Activated T-helper 1 cell treated with anti-CD3 and anti-CD28 coated beads, Interleukin-12 subunit alpha, Interleukin-12 subunit beta, Interleukin-2, Interleukin-4 antibody, amounts not matched to agents 30 ng/mL and 10 ng/mL and 1 ng/mL, durations not matched to agents 14 hours and 24 hours and 36 hours (primary cell): ENCODE measurements around the gene IPO4. TPM values are rescaled to one million over a fixed set of nuclear protein-coding genes. Genes with fewer than 3 reads are reported as not detected.
"Not testable (repeated sequence)": the region's sequence is repeated elsewhere in the genome, so short reads cannot be mapped to it uniquely, and the experiment has no call there.

Experiments used
- DNase-seq: peaks from one replicate; pipeline ENCODE4 v3.0.0; 2021; ENCODE audit warnings: low spot score
- H3K27ac Mint-ChIP-seq: one replicate; pipeline ENCODE4 v1.8.0; 2021; ENCODE audit warnings: mild to moderate bottlenecking, mixed read lengths
- H3K27me3 Mint-ChIP-seq: one replicate; pipeline ENCODE4 v1.8.0; 2022; ENCODE audit warnings: mild to moderate bottlenecking, moderate library complexity, mixed read lengths; ENCODE audit not compliant: insufficient read depth
- H3K36me3 Mint-ChIP-seq: one replicate; pipeline ENCODE4 v1.8.0; 2021; ENCODE audit warnings: low read depth, mixed read lengths
- H3K4me1 Mint-ChIP-seq: one replicate; pipeline ENCODE4 v1.8.0; 2021; ENCODE audit warnings: low read depth, mixed read lengths
- H3K4me3 Mint-ChIP-seq: one replicate; pipeline ENCODE4 v1.8.0; 2021; ENCODE audit warnings: mild to moderate bottlenecking, moderate library complexity, mixed read lengths
- H3K9me3 Mint-ChIP-seq: one replicate; pipeline ENCODE4 v1.8.0; 2021; ENCODE audit warnings: mixed read lengths
- intact Hi-C: fragments of 100-400 bp; cut with micrococcal nuclease; formaldehyde crosslinking; loops from one replicate; pipeline ENCODE4 v1.15.1; 2024
- total RNA-seq: library from RNA; stranded (reverse); gene quantifications from 2 replicates; pipeline ENCODE4 v1.2.3, GENCODE V29; 2022

IPO4 gene
- total RNA-seq, 1 donor from 2014 or later: 106 TPM

GRCh38 chr14:24212924-24213865 lies 24.6 kb upstream of the IPO4 start, which contains the start of gene CHMP4A:
Gene CHMP4A, minus strand, starts transcription at chr14:24213488. Its CDS starts 49 bp downstream, at chr14:24213439.
- peaks cover 46% of the 10 kb centered on the region for H3K36me3 Mint-ChIP-seq
- peak; percentile 95 for DNase-seq
- H3K9me3 Mint-ChIP-seq: no peaks in the 10 kb centered on the region
- intact Hi-C loops: loop anchor here (1.0 kb wide), 8 partner anchors 18 to 229 kb away; partner anchors contain the start of genes DCAF11, EMC9, IPO4 and IRF9
- H3K27ac Mint-ChIP-seq: peak within 1 kb of the TSS; percentile 97
- H3K4me3 Mint-ChIP-seq: peak within 1 kb of the TSS; percentile 90
- peaks cover 50% of the 10 kb centered on the region for H3K4me1 Mint-ChIP-seq
- H3K27me3 Mint-ChIP-seq: no peaks in the 10 kb centered on the region

GRCh38 chr14:24211311-24211710 lies 22.7 kb upstream of the IPO4 start:
- Mint-ChIP-seq H3K27me3 (no peaks in the 10 kb centered on the region), H3K36me3 (peaks cover 52% of the 10 kb centered on the region), H3K27ac (peak overlapping the region; percentile 26), H3K4me1 (peaks cover 61% of the 10 kb centered on the region), H3K9me3 (no peaks in the 10 kb centered on the region), H3K4me3 (peak overlapping the region; percentile 90)
- intact Hi-C loops: no loop called here
- DNase-seq: no peak

- Mint-ChIP-seq H3K27ac (no peak overlapping the region), H3K27me3 (no peaks in the 10 kb centered on the region), H3K36me3 (peaks cover 64% of the 10 kb centered on the region), H3K4me1 (peaks cover 41% of the 10 kb centered on the region), H3K4me3 (no peak overlapping the region), H3K9me3 (peaks cover 6% of the 10 kb centered on the region)
- DNase-seq: no peak
- intact Hi-C loops: no loop called here
Observed at GRCh38 chr14:24207625-24208024, 19.0 kb upstream of the IPO4 start.

- Mint-ChIP-seq H3K27me3 (no peaks in the 10 kb centered on the region), H3K4me1 (peaks cover 41% of the 10 kb centered on the region), H3K36me3 (peaks cover 69% of the 10 kb centered on the region), H3K9me3 (peaks cover 6% of the 10 kb centered on the region), H3K27ac (peak overlapping the region; percentile 66), H3K4me3 (no peak overlapping the region)
- intact Hi-C loops: no loop called here
- no peak for DNase-seq
Observed at GRCh38 chr14:24207104-24207551, 18.5 kb upstream of the IPO4 start.

GRCh38 chr14:24206260-24207103 lies 17.9 kb upstream of the IPO4 start:
- Mint-ChIP-seq H3K36me3 (peaks cover 71% of the 10 kb centered on the region), H3K4me1 (peaks cover 37% of the 10 kb centered on the region), H3K27ac (peak overlapping the region; percentile 66), H3K9me3 (peaks cover 6% of the 10 kb centered on the region), H3K27me3 (no peaks in the 10 kb centered on the region), H3K4me3 (no peak overlapping the region)
- DNase-seq: no peak
- intact Hi-C loops: no loop called here

GRCh38 chr14:24204163-24205146 lies 15.8 kb upstream of the IPO4 start:
- no peak for DNase-seq
- no peak overlapping the region for H3K4me3 Mint-ChIP-seq
- H3K27ac Mint-ChIP-seq: no peak overlapping the region
- H3K4me1 Mint-ChIP-seq: peaks cover 27% of the 10 kb centered on the region
- H3K9me3 Mint-ChIP-seq: peaks cover 6% of the 10 kb centered on the region
- H3K27me3 Mint-ChIP-seq: no peaks in the 10 kb centered on the region
- intact Hi-C loops: no loop called here
- H3K36me3 Mint-ChIP-seq: peaks cover 57% of the 10 kb centered on the region

- H3K27ac Mint-ChIP-seq: peak overlapping the region; percentile 7
- H3K9me3 Mint-ChIP-seq, H3K4me3 Mint-ChIP-seq, H3K27me3 Mint-ChIP-seq, DNase-seq, intact Hi-C loops: not testable (repeated sequence)
- H3K36me3 Mint-ChIP-seq: peaks cover 63% of the 10 kb centered on the region
- H3K4me1 Mint-ChIP-seq: peaks cover 38% of the 10 kb centered on the region
Observed at GRCh38 chr14:24203249-24203886, 14.8 kb upstream of the IPO4 start.

GRCh38 chr14:24202538-24202937 lies 13.9 kb upstream of the IPO4 start:
- H3K4me3 Mint-ChIP-seq, H3K9me3 Mint-ChIP-seq, H3K27me3 Mint-ChIP-seq, H3K27ac Mint-ChIP-seq, intact Hi-C loops, DNase-seq: not testable (repeated sequence)
- Mint-ChIP-seq H3K36me3 (peaks cover 58% of the 10 kb centered on the region), H3K4me1 (peaks cover 38% of the 10 kb centered on the region)

GRCh38 chr14:24198814-24199524 lies 10.4 kb upstream of the IPO4 start:
- intact Hi-C loops: no loop called here
- no peak for DNase-seq
- H3K36me3 Mint-ChIP-seq: peaks cover 35% of the 10 kb centered on the region
- H3K27ac Mint-ChIP-seq: peak overlapping the region; percentile 27
- H3K9me3 Mint-ChIP-seq: peaks cover 6% of the 10 kb centered on the region
- peaks cover 41% of the 10 kb centered on the region for H3K4me1 Mint-ChIP-seq
- H3K27me3 Mint-ChIP-seq: no peaks in the 10 kb centered on the region
- H3K4me3 Mint-ChIP-seq: peak overlapping the region; percentile 51

GRCh38 chr14:24197056-24197450 lies 8.4 kb upstream of the IPO4 start:
- peaks cover 34% of the 10 kb centered on the region for H3K36me3 Mint-ChIP-seq
- H3K4me1 Mint-ChIP-seq: peaks cover 55% of the 10 kb centered on the region
- no peaks in the 10 kb centered on the region for H3K27me3 Mint-ChIP-seq
- no peaks in the 10 kb centered on the region for H3K9me3 Mint-ChIP-seq
- H3K4me3 Mint-ChIP-seq: peak overlapping the region; percentile 97
- H3K27ac Mint-ChIP-seq: peak overlapping the region; percentile 53
- intact Hi-C loops: no loop called here
- no peak for DNase-seq
